IMR-90 (cell line): Measurements from ENCODE around the gene PCGF5. TPM values are rescaled to one million over a fixed set of nuclear protein-coding genes. Genes with fewer than 3 reads are reported as not detected.
A peak's percentile ranks its signal among the peaks of the same experiment; 100 is the strongest.

Experiments used
- ATAC-seq: fragments of 200-7000 bp; cut with Tn5 transposase; 2 replicates; pipeline ENCODE4 v1.9.1; 2020; ENCODE audit warnings: low read depth, mild to moderate bottlenecking, moderate library complexity
- BruUV-seq: library from RNA; stranded (reverse); fragments of 400-500 nt; replicated peaks from 2 replicates; lab custom pipeline; 2021; lab: Mats Ljungman, UMichigan
- CTCF ChIA-PET: fragments of 300-600 bp; formaldehyde crosslinking; extraction: SDS; loops from one replicate; lab custom pipeline; 2021; ENCODE audit warnings: antibody characterized with exemption; lab: Yijun Ruan, JAX
- POLR2A ChIA-PET: fragments of 300-600 bp; sonication (Branson Sonifier 250); formaldehyde crosslinking; loops from one replicate; lab custom pipeline; 2022; ENCODE audit warnings: antibody characterized with exemption; ENCODE audit not compliant: unreplicated experiment; lab: Charles Lee
- DNase-seq: peaks from one replicate; pipeline ENCODE4 v3.0.0; 2013
- H2AFZ ChIP-seq: replicated peaks from 2 replicates; pipeline ENCODE3; 2013; ENCODE audit warnings: low read length, mild to moderate bottlenecking; ENCODE audit not compliant: poor library complexity
- H2AK5ac ChIP-seq: 2 replicates; pipeline ENCODE4 v1.6.1; 2013; ENCODE audit warnings: low read depth, low read length, inconsistent platforms
- H2AK9ac ChIP-seq: replicated peaks from 2 replicates; pipeline ENCODE3; 2013; ENCODE audit warnings: mild to moderate bottlenecking, low read depth, low read length, moderate library complexity; ENCODE audit not compliant: poor library complexity
- H2BK120ac ChIP-seq: 2 replicates; pipeline ENCODE4 v1.6.1; 2013; ENCODE audit warnings: low read depth, low read length, inconsistent platforms
- H2BK15ac ChIP-seq: 3 replicates; pipeline ENCODE4 v1.6.1; 2013; ENCODE audit warnings: low read depth, low read length, inconsistent platforms
- H2BK20ac ChIP-seq: 2 replicates; pipeline ENCODE4 v1.6.1; 2013; ENCODE audit warnings: low read depth, mild to moderate bottlenecking, inconsistent platforms, low read length, moderate library complexity
- H2BK5ac ChIP-seq: 2 replicates; pipeline ENCODE4 v1.6.1; 2013; ENCODE audit warnings: mild to moderate bottlenecking, low read depth, low read length, inconsistent platforms; ENCODE audit not compliant: poor library complexity, severe bottlenecking
- H3K14ac ChIP-seq: replicated peaks from 2 replicates; pipeline ENCODE4 v1.6.1; 2013; ENCODE audit warnings: low read depth, low read length, inconsistent platforms
- H3K18ac ChIP-seq: 2 replicates; pipeline ENCODE4 v1.6.1; 2013; ENCODE audit warnings: low read depth, low read length, control low read depth
- H3K23ac ChIP-seq: 2 replicates; pipeline ENCODE4 v1.6.1; 2013; ENCODE audit warnings: low read depth, low read length, inconsistent platforms
- H3K27ac ChIP-seq: 2 replicates; pipeline ENCODE4 v1.5.1; 2013; ENCODE audit warnings: mild to moderate bottlenecking, control low read depth, low read length; ENCODE audit not compliant: insufficient read depth
- H3K27me3 ChIP-seq: 2 replicates; pipeline ENCODE4 v1.6.1; 2013; ENCODE audit warnings: low read length; ENCODE audit not compliant: control insufficient read depth, insufficient read depth
- H3K36me3 ChIP-seq: 2 replicates; pipeline ENCODE4 v1.6.1; 2013; ENCODE audit warnings: low read length, mixed read lengths; ENCODE audit not compliant: control insufficient read depth, insufficient read depth
- H3K4ac ChIP-seq: 2 replicates; pipeline ENCODE4 v1.6.1; 2013; ENCODE audit warnings: low read depth, low read length, inconsistent platforms
- H3K4me1 ChIP-seq: 2 replicates; pipeline ENCODE4 v1.6.1; 2013; ENCODE audit warnings: low read length, mixed read lengths; ENCODE audit not compliant: control insufficient read depth, insufficient read depth
- H3K4me2 ChIP-seq: 2 replicates; pipeline ENCODE4 v1.6.1; 2013; ENCODE audit warnings: low read depth, mild to moderate bottlenecking, control low read depth, low read length, moderate library complexity
- H3K4me3 ChIP-seq: 2 replicates; pipeline ENCODE4 v1.5.1; 2013; ENCODE audit warnings: low read depth, mild to moderate bottlenecking, control low read depth, low read length, moderate library complexity; ENCODE audit not compliant: insufficient read depth
- H3K56ac ChIP-seq: 2 replicates; pipeline ENCODE4 v1.6.1; 2013; ENCODE audit warnings: low read length, inconsistent platforms; ENCODE audit not compliant: insufficient read depth; ENCODE audit errors: extremely low read depth
- H3K79me1 ChIP-seq, 2 experiments: 2 replicates each; pipeline ENCODE4 v1.6.1; 2013; ENCODE audit warnings: low read length in 2 of 2, inconsistent platforms in 1 of 2, low read depth in 1 of 2
- H3K9ac ChIP-seq: 2 replicates; pipeline ENCODE4 v1.6.1; 2013; ENCODE audit warnings: low read depth, low read length, control low read depth
- H3K9me1 ChIP-seq: 2 replicates; pipeline ENCODE4 v1.6.1; 2013; ENCODE audit warnings: low read length, inconsistent platforms; ENCODE audit not compliant: insufficient read depth
- H3K9me3 ChIP-seq: 2 replicates; pipeline ENCODE4 v1.6.1; 2013; ENCODE audit warnings: low read length; ENCODE audit not compliant: control insufficient read depth, insufficient read depth
- H4K20me1 ChIP-seq: 2 replicates; pipeline ENCODE4 v1.6.1; 2013; ENCODE audit warnings: low read length, inconsistent platforms; ENCODE audit not compliant: insufficient read depth
- H4K5ac ChIP-seq: 2 replicates; pipeline ENCODE4 v1.6.1; 2013; ENCODE audit warnings: mild to moderate bottlenecking, low read depth, low read length, control low read depth
- H4K8ac ChIP-seq, 2 experiments: 2 replicates each; pipeline ENCODE4 v1.6.1; 2013; ENCODE audit warnings: low read depth in 2 of 2, low read length in 2 of 2, control low read depth in 1 of 2, inconsistent platforms in 1 of 2
- H4K91ac ChIP-seq: 2 replicates; pipeline ENCODE4 v1.6.1; 2013; ENCODE audit warnings: low read depth, low read length, inconsistent platforms; ENCODE audit not compliant: insufficient read depth
- BHLHE40 ChIP-seq: fragments of 150-350 bp; IDR thresholded peaks from 2 replicates; pipeline ENCODE4 v1.6.1; 2016; ENCODE audit warnings: mild to moderate bottlenecking, low read depth, low read length
- CHD1 ChIP-seq: IDR thresholded peaks from 2 replicates; pipeline ENCODE4 v1.6.1; 2012; ENCODE audit warnings: low read depth, low read length, improper control_type of control experiment
- CTCF ChIP-seq: conservative IDR thresholded peaks from 2 replicates; pipeline ENCODE4 v1.5.1; 2012; ENCODE audit warnings: mild to moderate bottlenecking, low read depth, low read length, improper control_type of control experiment
- MAFK ChIP-seq: IDR thresholded peaks from 2 replicates; pipeline ENCODE4 v1.6.1; 2012; ENCODE audit warnings: low read depth, low read length, improper control_type of control experiment
- NFE2L2 ChIP-seq: fragments of 150-350 bp; IDR thresholded peaks from 2 replicates; pipeline ENCODE4 v1.6.1; 2016; ENCODE audit warnings: low read depth, mild to moderate bottlenecking, low read length
- POLR2A ChIP-seq: IDR thresholded peaks from 2 replicates; pipeline ENCODE4 v1.6.1; 2012; ENCODE audit warnings: mild to moderate bottlenecking, low read depth, low read length
- RAD21 ChIP-seq: IDR thresholded peaks from 2 replicates; pipeline ENCODE4 v1.6.1; 2012; ENCODE audit warnings: low read length, improper control_type of control experiment
- RCOR1 ChIP-seq: IDR thresholded peaks from 2 replicates; pipeline ENCODE4 v1.6.1; 2012; ENCODE audit warnings: mild to moderate bottlenecking, low read length, improper control_type of control experiment; ENCODE audit not compliant: insufficient replicate concordance
- USF2 ChIP-seq: fragments of 150-350 bp; IDR thresholded peaks from 2 replicates; pipeline ENCODE4 v1.6.1; 2017; ENCODE audit warnings: mild to moderate bottlenecking, antibody characterized with exemption, low read length, low read depth
- WGBS, 2 experiments: methylation state at CpG; one replicate each; pipeline versions ENCODE4 v1.1.5 to v1.1.7; 2013; ENCODE audit warnings: missing lambda C conversion rate in 2 of 2; ENCODE audit not compliant: insufficient read length in 1 of 2; ENCODE audit errors: extremely low coverage in 2 of 2; 5-methylcytosine and 5-hydroxymethylcytosine counted together
- dilution Hi-C: fragments of 300-500 bp; cut with HindIII; formaldehyde crosslinking; loops from one replicate; pipeline ENCODE4 v1.14.3; 2018; ENCODE audit warnings: low sequenced_read_pairs; ENCODE audit not compliant: unreplicated experiment
- in situ Hi-C: fragments of 300-500 bp; cut with MboI; formaldehyde crosslinking; loops from 3 replicates; pipeline ENCODE4 v1.14.3; 2019; ENCODE audit warnings: low sequenced_read_pairs, inconsistent platforms, mixed read lengths
- intact Hi-C: fragments of 100-400 bp; cut with micrococcal nuclease; formaldehyde crosslinking; loops from 2 replicates; pipeline ENCODE4 v1.10.0; 2022
- polyA plus RNA-seq, 3 experiments: library from polyadenylated mRNA; depleted of rRNA; stranded (reverse); fragments of >200 nt; gene quantifications; 2 replicates each; pipeline ENCODE4 v1.2.3, GENCODE V29; 2012; ENCODE audit warnings: low replicate concordance in 1 of 3
- total RNA-seq: library from RNA; depleted of rRNA; stranded (reverse); fragments of >200 nt; gene quantifications from 2 replicates; pipeline ENCODE4 v1.2.3, GENCODE V29; 2012

The PCGF5 gene
- total and polyA plus RNA-seq, 2 of the 4 experiments (the other 2 are of a cell fraction) = 9.0 to 18.1 TPM

GRCh38 chr10:91194497-91195179 lies 25.8 kb upstream of the PCGF5 start (continued):
- no peak for TF ChIP-seq CTCF

GRCh38 chr10:91196268-91197048 lies 24.0 kb upstream of the PCGF5 start:
- CTCF ChIA-PET = no interaction called here
- H3K14ac ChIP-seq = no peak overlapping the region
- no peaks in the 10 kb centered on the region for H4K20me1 ChIP-seq
- ATAC-seq (no peak), DNase-seq (no peak)
- H3K4ac ChIP-seq = no peak overlapping the region
- peaks cover 10% of the 10 kb centered on the region; the same call in 1 of the 2 replicates for H3K9me1 ChIP-seq
- H3K36me3 ChIP-seq = no peaks in the 10 kb centered on the region
- peaks cover 57 to 76% of the 10 kb centered on the region in 2 experiments for H3K79me1 ChIP-seq
- intact Hi-C loops (no loop called here), dilution Hi-C loops (no loop called here), in situ Hi-C loops (no loop called here)
- TF ChIP-seq USF2 = no peak
- no peak for TF ChIP-seq POLR2A
- no peak for TF ChIP-seq NFE2L2
- no peak for TF ChIP-seq CHD1
- TF ChIP-seq BHLHE40 = no peak
- no peak for TF ChIP-seq RCOR1
- no peak for TF ChIP-seq MAFK
- TF ChIP-seq CTCF = no peak
- no peak for TF ChIP-seq RAD21
- H3K9ac ChIP-seq = no peak overlapping the region
- H4K8ac ChIP-seq = no peak overlapping the region
- peaks cover 17% of the 10 kb centered on the region for H3K4me1 ChIP-seq
- no peak overlapping the region for H3K23ac ChIP-seq
- no peak overlapping the region for H2AK5ac ChIP-seq
- no peak overlapping the region for H2AK9ac ChIP-seq
- no peak overlapping the region for H4K91ac ChIP-seq
- H2BK120ac ChIP-seq = no peak overlapping the region
- no peak overlapping the region for H3K27ac ChIP-seq
- H3K9me3 ChIP-seq = no peaks in the 10 kb centered on the region
- H4K5ac ChIP-seq = peak overlapping the region; percentile 10; the same call in 1 of the 2 replicates
- H3K56ac ChIP-seq = no peak overlapping the region
- no peak overlapping the region for H3K4me3 ChIP-seq
- H3K27me3 ChIP-seq = no peaks in the 10 kb centered on the region
- H2BK5ac ChIP-seq = no peak overlapping the region
- H2BK20ac ChIP-seq = peak overlapping the region; percentile 1; the same call in 1 of the 2 replicates
- no TSS peak for BruUV-seq
- whole genome bisulfite sequencing, 2 experiments = no CpG with 5 or more reads among the region's 2 CpGs
- no peak overlapping the region for H2AFZ ChIP-seq
- H2BK15ac ChIP-seq = no peak overlapping the region
- POLR2A ChIA-PET = no interaction called here
- H3K4me2 ChIP-seq = peak overlapping the region; percentile 65; the same call in 1 of the 2 replicates
- no peak overlapping the region; the same call in 1 of the 2 replicates for H3K18ac ChIP-seq
